HepG2 (cell line): Measurements from ENCODE around the gene CTSA. TPM values are rescaled to one million over a fixed set of nuclear protein-coding genes. Genes with fewer than 3 reads are reported as not detected.

Source experiments
- CBFB ChIP-seq: sonication (generic); formaldehyde crosslinking; IDR thresholded peaks from 2 replicates; pipeline ENCODE4 v1.4.0; 2020; ENCODE audit warnings: missing genetic modification reagents
- FOXM1 ChIP-seq: sonication (generic); formaldehyde crosslinking; IDR thresholded peaks from 2 replicates; pipeline ENCODE4 v1.5.0; 2020; ENCODE audit warnings: missing genetic modification reagents
- JUNB ChIP-seq: sonication (generic); formaldehyde crosslinking; IDR thresholded peaks from 2 replicates; pipeline ENCODE4 v1.8.0; 2022; ENCODE audit warnings: missing genetic modification reagents, mild to moderate bottlenecking, borderline replicate concordance
- MYPOP ChIP-seq: sonication (generic); formaldehyde crosslinking; IDR thresholded peaks from 2 replicates; pipeline ENCODE4 v1.8.1; 2023; ENCODE audit warnings: mild to moderate bottlenecking, moderate library complexity, missing genetic modification reagents
- NFIB ChIP-seq: sonication (generic); formaldehyde crosslinking; IDR thresholded peaks from 2 replicates; pipeline ENCODE4 v1.9.0; 2021; ENCODE audit warnings: missing genetic modification reagents, mild to moderate bottlenecking, borderline replicate concordance
- PHB2 ChIP-seq: fragments of 450-650 bp; IDR thresholded peaks from 2 replicates; pipeline ENCODE4 v1.6.1; 2018; ENCODE audit not compliant: partially characterized antibody
- SALL1 ChIP-seq: sonication (generic); formaldehyde crosslinking; IDR thresholded peaks from 2 replicates; pipeline ENCODE4 v1.8.0; 2022; ENCODE audit warnings: mild to moderate bottlenecking, missing genetic modification reagents
- SRSF4 ChIP-seq: fragments of 200-400 bp; formaldehyde crosslinking; IDR thresholded peaks from one replicate; pipeline ENCODE4 v1.6.1; 2018; ENCODE audit warnings: mild to moderate bottlenecking, low read depth, low read length, moderate library complexity; ENCODE audit not compliant: poor library complexity, severe bottlenecking
- ZBTB4 ChIP-seq: sonication (generic); formaldehyde crosslinking; IDR thresholded peaks from 2 replicates; pipeline ENCODE4 v1.4.0; 2020; ENCODE audit warnings: missing genetic modification reagents, mild to moderate bottlenecking, borderline replicate concordance
- ZKSCAN5 ChIP-seq: sonication (generic); formaldehyde crosslinking; IDR thresholded peaks from 2 replicates; pipeline ENCODE4 v1.5.1; 2020; ENCODE audit warnings: mild to moderate bottlenecking, missing genetic modification reagents
- ZNF260 ChIP-seq: sonication (generic); formaldehyde crosslinking; IDR thresholded peaks from 2 replicates; pipeline ENCODE4 v1.4.0; 2020; ENCODE audit warnings: missing genetic modification reagents, low read depth, mild to moderate bottlenecking, borderline replicate concordance
- ZNF451 ChIP-seq: sonication (generic); formaldehyde crosslinking; IDR thresholded peaks from 2 replicates; pipeline ENCODE4 v1.5.0; 2020; ENCODE audit warnings: mild to moderate bottlenecking, missing genetic modification reagents
- ZNF605 ChIP-seq: sonication (generic); formaldehyde crosslinking; IDR thresholded peaks from 2 replicates; pipeline ENCODE4 v1.8.0; 2022; ENCODE audit warnings: mild to moderate bottlenecking, missing genetic modification reagents
- ZNF768 ChIP-seq: sonication (generic); formaldehyde crosslinking; IDR thresholded peaks from 2 replicates; pipeline ENCODE4 v1.4.0; 2020; ENCODE audit warnings: missing genetic modification reagents
- ZNF772 ChIP-seq: sonication (generic); formaldehyde crosslinking; IDR thresholded peaks from 2 replicates; pipeline ENCODE4 v1.5.0; 2020; ENCODE audit warnings: mild to moderate bottlenecking, missing genetic modification reagents
- polyA plus RNA-seq, 8 experiments: library from polyadenylated mRNA; depleted of rRNA in 3 of 8; stranded (reverse) in 7 of 8; unstranded in 1 of 8; fragments of >200 nt; fragmentation: Illumina TruSeq in 4 of 8; extraction: Trizol in 4 of 8; gene quantifications; 2 replicates each; pipeline versions ENCODE4 v1.2.1 to v1.2.3, GENCODE V29; 2011 to 2016; ENCODE audit warnings: low read depth in 4 of 8, missing spikeins in 1 of 8, mixed read lengths in 1 of 8; ENCODE audit not compliant: insufficient read depth in 1 of 8
- total RNA-seq, 5 experiments: library from RNA; depleted of rRNA; stranded (reverse); fragments of >200 nt; fragmentation: Illumina TruSeq; extraction: Trizol; gene quantifications; 2 replicates each; pipeline ENCODE4 v1.2.3, GENCODE V29; 2016; ENCODE audit warnings: low read depth in 1 of 5
- TF ChIP-seq, protein P1 (sequence below): IDR thresholded peaks from 2 replicates; pipeline ENCODE4 v1.6.1; 2016; ENCODE audit warnings: low read depth, control low read depth
- TF ChIP-seq, protein P2 (sequence below): sonication (generic); formaldehyde crosslinking; IDR thresholded peaks from 2 replicates; pipeline ENCODE4 v1.4.0; 2020; ENCODE audit warnings: missing genetic modification reagents

CTSA gene
- total and polyA plus RNA-seq, 2 of the 13 experiments (the other 11 are each of a cell fraction or from before 2014, with no cell fraction given) = 202 to 231 TPM

GRCh38 chr20:45946149-45946970, 55.2 kb downstream of the CTSA start (continued):
- TF ChIP-seq, protein P1, sequence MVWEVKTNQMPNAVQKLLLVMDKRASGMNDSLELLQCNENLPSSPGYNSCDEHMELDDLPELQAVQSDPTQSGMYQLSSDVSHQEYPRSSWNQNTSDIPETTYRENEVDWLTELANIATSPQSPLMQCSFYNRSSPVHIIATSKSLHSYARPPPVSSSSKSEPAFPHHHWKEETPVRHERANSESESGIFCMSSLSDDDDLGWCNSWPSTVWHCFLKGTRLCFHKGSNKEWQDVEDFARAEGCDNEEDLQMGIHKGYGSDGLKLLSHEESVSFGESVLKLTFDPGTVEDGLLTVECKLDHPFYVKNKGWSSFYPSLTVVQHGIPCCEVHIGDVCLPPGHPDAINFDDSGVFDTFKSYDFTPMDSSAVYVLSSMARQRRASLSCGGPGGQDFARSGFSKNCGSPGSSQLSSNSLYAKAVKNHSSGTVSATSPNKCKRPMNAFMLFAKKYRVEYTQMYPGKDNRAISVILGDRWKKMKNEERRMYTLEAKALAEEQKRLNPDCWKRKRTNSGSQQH (CRISPR knock-in tag) = peak; percentile 96
- TF ChIP-seq ZNF260 (CRISPR knock-in tag) (no peak), ZNF605 (peak; percentile 93), PHB2 (no peak), JUNB (CRISPR knock-in tag) (no peak), MYPOP (CRISPR knock-in tag) (peak; percentile 94), ZNF451 (CRISPR knock-in tag) (peak; percentile 65), NFIB (CRISPR knock-in tag) (no peak), ZNF768 (CRISPR knock-in tag) (no peak), ZKSCAN5 (no peak), ZNF772 (peak; percentile 94), CBFB (CRISPR knock-in tag) (peak; percentile 88), ZBTB4 (CRISPR knock-in tag) (peak; percentile 60; the same call in 1 of the 2 replicates), SALL1 (CRISPR knock-in tag) (peak; percentile 98), SRSF4 (no peak), FOXM1 (CRISPR knock-in tag) (0 out of 2 replicates have a peak, but pooled peaks have one; percentile 39)
- TF ChIP-seq, protein P2, sequence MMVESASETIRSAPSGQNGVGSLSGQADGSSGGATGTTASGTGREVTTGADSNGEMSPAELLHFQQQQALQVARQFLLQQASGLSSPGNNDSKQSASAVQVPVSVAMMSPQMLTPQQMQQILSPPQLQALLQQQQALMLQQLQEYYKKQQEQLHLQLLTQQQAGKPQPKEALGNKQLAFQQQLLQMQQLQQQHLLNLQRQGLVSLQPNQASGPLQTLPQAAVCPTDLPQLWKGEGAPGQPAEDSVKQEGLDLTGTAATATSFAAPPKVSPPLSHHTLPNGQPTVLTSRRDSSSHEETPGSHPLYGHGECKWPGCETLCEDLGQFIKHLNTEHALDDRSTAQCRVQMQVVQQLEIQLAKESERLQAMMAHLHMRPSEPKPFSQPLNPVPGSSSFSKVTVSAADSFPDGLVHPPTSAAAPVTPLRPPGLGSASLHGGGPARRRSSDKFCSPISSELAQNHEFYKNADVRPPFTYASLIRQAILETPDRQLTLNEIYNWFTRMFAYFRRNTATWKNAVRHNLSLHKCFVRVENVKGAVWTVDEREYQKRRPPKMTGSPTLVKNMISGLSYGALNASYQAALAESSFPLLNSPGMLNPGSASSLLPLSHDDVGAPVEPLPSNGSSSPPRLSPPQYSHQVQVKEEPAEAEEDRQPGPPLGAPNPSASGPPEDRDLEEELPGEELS = peak; percentile 84
